ENCODE results near the gene LOXHD1.

Gene LOXHD1

DNA sequence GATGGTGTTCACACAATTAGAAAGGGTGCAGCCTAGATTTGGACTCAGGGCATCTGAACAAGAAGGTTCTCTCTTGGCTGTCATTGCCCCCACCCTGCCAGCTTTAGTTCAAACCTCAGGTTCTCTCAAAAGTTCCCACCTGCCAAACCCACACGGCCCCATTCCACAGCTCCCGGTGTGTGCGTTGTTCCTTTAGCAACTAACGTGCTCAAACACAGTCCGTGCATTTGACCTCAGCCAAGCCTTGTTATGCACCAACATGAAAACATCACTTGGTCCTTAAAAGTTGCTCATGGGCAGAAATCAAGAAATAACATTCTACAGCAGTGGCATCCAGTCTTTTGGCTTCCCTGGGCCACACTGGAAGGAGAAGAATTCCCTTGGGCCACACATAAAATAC lies 32.0 kb downstream of the LOXHD1 start:
- DNase-seq = no peak

DNA sequence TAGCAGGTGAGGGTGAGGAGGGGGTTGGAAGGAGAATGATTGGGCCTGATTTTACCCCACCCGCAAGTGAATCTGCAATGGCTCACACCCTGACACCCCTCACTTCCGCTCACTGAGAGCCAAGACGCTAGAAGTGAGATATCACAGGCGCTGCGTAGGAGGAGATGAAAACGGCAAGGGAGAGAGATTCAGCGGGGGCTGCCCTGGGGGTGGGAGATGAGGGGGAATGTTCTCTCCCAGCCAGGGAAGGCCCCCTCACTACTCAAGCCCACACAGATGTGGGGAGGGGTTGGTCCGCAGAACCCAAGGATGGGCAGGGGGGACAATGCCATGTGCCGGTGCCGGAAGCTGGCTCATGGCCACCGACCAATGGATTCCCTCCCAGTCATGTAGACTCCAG lies 32.9 kb downstream of the LOXHD1 start:
- no peak for DNase-seq

DNA sequence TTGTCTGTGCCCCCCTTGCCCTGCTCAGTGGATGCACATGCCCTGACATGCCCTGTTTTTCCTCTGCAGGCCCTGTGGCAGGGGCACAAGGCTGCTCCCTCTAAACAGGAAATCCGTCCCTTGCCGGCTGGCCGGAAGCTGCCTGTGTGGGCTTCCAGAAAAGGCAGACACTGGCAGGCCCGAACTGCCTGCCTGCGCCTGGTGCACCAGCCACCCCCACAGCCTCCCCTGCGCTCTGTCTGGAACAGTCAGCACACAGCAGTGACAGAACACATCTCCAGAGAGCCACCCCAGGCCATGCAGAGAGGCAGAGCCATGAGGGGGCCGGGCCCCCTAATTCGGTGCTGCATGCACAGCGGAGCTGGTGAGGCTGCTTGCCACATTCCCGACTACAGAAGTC lies 33.5 kb downstream of the LOXHD1 start:
- DNase-seq = no peak

- DNase-seq = peak; percentile 15
Measured at GRCh38 chr18:46622999-46623398, 34.0 kb downstream of the LOXHD1 start.

GRCh38 chr18:46622451-46622850 lies 34.6 kb downstream of the LOXHD1 start:
- no peak for DNase-seq

DNA sequence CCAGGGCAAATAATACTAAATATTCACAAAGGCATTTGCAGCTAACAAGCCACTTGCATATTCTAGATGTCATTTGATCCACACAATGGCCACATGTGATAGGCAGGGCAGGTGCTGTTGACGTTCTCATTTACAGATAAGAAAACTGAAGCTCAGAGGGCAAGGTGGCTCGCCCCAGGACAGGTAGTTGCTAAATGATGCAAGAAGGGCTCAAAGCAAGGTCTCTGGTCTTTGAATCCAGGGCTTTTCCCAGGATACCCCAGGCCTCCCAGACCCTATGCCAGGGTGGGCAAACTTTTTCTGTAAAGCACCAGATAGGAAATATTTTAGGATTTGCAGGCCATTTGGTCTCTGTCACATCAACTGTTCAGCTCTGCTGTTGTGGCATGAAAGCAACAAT lies 35.1 kb downstream of the LOXHD1 start:
- DNase-seq = no peak

- no peak for DNase-seq
Measured at GRCh38 chr18:46621111-46621766, 35.8 kb downstream of the LOXHD1 start.

- DNase-seq = no peak
Measured at GRCh38 chr18:46619559-46619958, 37.5 kb downstream of the LOXHD1 start.

DNA sequence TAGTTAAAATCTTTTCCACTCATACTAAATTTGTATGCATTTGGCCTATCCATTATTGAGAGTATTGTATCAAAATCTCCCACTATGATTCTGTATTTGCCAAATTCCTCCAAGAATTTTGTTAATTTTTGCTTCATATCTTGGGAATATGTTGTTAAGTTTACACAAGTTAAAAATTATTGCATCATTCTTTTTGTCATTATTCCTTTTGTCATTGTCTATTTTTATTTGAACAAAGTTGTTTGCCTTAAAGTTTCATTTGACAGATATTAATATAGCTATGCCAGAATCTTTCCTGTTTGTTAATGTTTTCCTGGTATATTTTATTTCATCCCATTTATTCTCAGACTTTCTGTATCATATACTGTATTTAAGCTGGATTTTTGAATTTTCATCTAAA lies 41.3 kb downstream of the LOXHD1 start:
- DNase-seq = no peak

GRCh38 chr18:46609048-46609447 lies 48.0 kb downstream of the LOXHD1 start:
- no peak for DNase-seq

DNA sequence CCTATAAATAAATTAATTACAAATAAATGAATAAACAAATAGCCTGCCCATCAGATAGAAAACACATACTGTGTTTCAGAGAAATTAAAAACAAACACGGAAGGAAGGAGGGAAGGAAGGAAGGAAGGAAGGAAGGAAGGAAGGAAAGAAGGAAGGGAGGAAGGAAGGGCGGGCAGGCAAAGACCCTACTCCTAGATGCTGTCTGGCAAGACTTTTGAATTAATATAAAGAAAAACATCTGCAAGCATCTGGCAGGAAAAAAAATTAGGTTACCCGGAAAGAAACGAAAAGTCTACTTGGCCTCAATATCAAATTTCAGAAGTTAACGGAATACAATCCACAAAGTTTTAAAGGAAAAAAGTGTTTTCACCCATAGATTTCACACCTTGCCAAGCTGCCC lies 49.1 kb downstream of the LOXHD1 start:
- no peak for DNase-seq

GRCh38 chr18:46601141-46601805 lies 55.7 kb downstream of the LOXHD1 start:
- DNase-seq = no peak

GRCh38 chr18:46596119-46596518 lies 60.9 kb downstream of the LOXHD1 start:
- no peak for DNase-seq

GRCh38 chr18:46591783-46592391 lies 65.1 kb downstream of the LOXHD1 start:
- DNase-seq = no peak

GRCh38 chr18:46590103-46590502 lies 66.9 kb downstream of the LOXHD1 start:
- no peak for DNase-seq

GRCh38 chr18:46588971-46589660 lies 67.9 kb downstream of the LOXHD1 start:
- no peak for DNase-seq

GRCh38 chr18:46587600-46587999 lies 69.4 kb downstream of the LOXHD1 start:
- no peak for DNase-seq

DNA sequence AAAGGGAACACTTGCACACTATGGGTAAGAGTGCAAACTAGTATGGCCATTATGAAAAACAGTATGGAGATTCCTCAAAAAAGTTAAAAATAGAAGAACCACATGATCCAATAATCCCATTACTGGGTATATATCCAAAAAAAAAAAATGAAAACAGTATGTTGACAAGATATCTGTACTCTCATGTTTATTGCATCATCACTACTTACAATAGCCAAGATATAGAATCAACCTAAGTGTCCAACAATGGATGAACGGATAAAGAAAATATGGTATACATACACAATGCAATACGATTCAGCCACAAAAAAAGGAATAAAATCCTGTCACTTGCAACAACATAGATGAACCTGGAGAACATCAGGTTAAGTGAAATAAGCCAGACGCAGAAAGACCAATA lies 73.3 kb downstream of the LOXHD1 start:
- no peak for DNase-seq

- no peak for DNase-seq
Measured at GRCh38 chr18:46581648-46582047, 75.4 kb downstream of the LOXHD1 start.

DNA sequence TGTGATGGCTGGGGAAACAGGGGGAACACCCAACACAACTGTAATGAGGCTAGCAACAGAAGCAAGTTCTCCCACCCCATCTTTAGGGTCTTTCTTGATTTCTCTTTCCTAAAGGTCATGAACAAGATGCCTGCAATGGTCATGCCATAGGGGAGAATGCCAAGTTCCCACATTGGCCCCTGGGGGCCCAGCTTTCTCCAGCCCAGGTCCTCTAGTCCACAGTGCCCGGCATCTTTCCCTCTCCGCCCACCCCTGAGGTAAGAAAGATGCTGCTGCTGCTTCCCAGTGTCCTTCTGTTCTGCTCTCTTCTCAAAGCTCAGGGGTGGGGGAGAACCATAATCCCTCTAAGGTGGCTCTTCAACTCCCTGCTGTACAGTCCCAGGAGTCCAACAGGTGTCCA lies 78.0 kb downstream of the LOXHD1 start:
- DNase-seq = no peak

DNA sequence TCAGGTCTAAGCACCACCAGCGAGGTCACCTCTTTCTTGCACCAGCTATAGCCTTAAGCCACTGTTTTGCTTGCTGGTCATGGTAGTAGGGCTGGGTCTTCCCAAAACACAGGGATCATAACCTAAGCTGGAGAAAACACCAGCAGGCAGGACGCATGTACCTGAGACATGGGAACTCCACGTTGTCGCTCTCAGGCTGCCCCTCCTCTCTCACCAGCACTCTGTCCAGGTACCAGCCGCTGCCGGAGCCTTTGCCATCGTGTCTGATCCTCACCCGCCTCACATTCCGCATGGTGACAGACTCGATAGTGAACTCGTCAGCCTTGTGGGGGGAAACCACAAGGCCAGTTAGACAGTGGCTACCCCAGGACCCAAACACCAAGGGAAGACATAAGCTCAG lies 79.5 kb downstream of the LOXHD1 start:
- no peak for DNase-seq

DNA sequence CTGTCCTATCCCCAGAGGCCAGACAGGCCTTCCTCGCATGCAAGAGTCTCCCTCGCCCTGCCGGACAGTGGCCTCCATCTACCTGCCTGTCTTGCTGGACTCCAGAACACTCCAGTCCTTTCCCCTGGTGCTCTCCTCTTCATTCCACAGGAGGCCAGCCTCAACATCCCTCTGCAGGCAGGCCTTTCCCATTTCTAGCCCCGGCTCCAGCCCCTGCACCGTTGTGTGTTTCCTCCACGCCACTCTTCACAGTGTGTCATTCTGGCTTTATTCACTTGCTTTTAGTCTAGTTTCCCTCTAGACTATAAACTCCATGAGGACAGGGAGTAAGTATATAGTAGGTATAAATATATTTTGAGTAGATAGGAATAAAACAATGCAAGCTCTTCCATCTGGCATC lies 81.2 kb downstream of the LOXHD1 start:
- no peak for DNase-seq

GRCh38 chr18:46574743-46575115 lies 82.3 kb downstream of the LOXHD1 start:
- DNase-seq = no peak
